T-helper 1 cell treated with Interleukin-12 subunit alpha and Interleukin-12 subunit beta and Interleukin-4 antibody, amounts not matched to agents 30 μg/mL and 1 μg/mL, for 36 hours (primary cell): ENCODE measurements around the gene ARSI.

Source experiments
- H3K27ac Mint-ChIP-seq: one replicate; pipeline ENCODE4 v1.8.0; 2021; ENCODE audit warnings: mild to moderate bottlenecking, mixed read lengths
- H3K27me3 Mint-ChIP-seq: one replicate; pipeline ENCODE4 v1.8.0; 2021; ENCODE audit warnings: low read depth, mixed read lengths
- H3K36me3 Mint-ChIP-seq: one replicate; pipeline ENCODE4 v1.8.0; 2021; ENCODE audit warnings: low read depth, mixed read lengths
- H3K4me1 Mint-ChIP-seq: one replicate; pipeline ENCODE4 v1.8.0; 2021; ENCODE audit warnings: low read depth, mixed read lengths
- H3K4me3 Mint-ChIP-seq: one replicate; pipeline ENCODE4 v1.8.0; 2021; ENCODE audit warnings: mild to moderate bottlenecking, moderate library complexity, mixed read lengths
- H3K9me3 Mint-ChIP-seq: one replicate; pipeline ENCODE4 v1.8.0; 2021; ENCODE audit warnings: mixed read lengths

ARSI gene

DNA sequence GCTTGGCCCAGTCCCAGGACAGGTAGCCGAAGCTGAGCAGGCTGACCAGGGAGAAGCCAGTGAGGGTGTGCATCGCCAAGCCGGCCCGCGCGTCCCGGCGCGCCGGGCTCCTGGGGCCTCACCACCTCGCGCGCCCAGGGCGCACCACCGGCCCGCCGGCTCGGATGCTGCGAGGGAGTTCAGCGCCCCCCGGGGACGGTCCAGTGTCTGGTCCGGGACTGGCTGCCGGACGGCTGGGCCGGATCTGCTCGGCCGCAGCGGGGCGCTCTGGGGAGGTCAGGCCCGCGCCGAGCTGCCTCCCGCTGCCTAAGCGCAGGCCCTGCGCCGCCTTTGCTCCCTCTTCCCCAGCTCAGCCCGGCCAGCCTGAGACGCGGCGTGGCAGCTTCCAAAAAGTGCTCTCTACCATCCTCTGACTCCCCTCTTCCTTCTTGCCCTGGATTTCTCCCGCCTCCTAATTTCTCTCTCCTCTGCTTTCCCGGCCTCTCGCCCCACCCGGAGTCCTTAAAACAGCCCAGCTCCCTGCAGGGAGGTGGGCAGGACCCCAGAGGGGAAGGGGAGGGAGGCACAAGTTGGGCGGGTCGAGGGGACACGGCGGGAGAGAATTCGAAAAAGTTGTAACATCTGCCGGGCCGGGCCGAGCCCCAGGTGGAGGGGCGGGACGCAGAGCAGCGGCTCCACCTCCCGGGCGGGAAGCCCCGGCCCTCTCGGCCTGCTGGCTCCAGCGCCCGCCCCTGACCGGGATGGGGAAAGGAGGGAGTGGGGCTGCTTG, at the start of gene ARSI:
Gene ARSI, minus strand, starts transcription at position 605 of the 769 bp plus-strand sequence. Its CDS starts 532 bp downstream, at position 73.
- no peak within 1 kb of the TSS for H3K27ac Mint-ChIP-seq
- no peak within 1 kb of the TSS for H3K4me3 Mint-ChIP-seq
- no peaks in the 10 kb centered on the region for H3K36me3 Mint-ChIP-seq
- peaks cover 47% of the 10 kb centered on the region for H3K27me3 Mint-ChIP-seq
- H3K9me3 Mint-ChIP-seq, result no peaks in the 10 kb centered on the region
- peaks cover 5% of the 10 kb centered on the region for H3K4me1 Mint-ChIP-seq

DNA sequence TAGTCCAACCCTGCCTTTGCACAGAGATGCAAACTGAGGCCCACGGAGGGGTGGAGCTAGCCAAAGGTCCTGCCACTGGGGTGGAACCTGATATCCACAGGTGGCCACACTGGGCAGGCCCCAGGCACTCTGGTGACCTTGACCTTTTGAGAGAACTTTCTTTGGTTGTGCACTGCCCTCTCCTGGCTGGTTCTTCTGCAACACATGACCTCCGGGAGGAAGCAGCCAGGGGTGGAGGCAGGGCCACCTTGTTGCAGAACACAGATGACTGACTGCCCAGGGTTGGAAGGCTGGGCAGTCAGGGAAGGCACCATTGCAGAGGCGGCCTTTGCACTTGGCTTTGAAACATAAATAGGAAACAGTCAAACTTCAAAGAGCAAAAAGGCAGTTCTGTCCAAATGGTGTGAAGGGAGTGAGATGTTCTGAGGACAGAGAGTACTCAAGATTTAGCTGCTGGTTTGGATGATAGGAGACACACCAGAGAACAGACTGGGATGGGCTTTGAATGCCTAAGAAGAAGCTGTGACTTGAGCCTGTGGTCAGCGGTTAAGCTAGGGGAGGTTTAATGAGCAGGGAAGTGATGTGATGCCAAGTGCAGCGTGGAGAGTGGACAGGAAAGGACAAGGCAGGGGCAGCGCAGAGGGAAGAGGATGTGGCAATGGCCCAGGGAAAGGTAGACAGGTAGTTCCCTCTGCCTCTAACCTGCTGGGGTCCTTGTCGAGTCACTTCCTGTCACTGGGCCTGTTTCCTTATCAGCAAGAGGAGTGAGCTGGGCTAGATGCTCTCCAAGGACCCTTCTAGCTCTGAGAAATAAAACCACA, 48.0 kb upstream of the ARSI start:
- no peaks in the 10 kb centered on the region for H3K9me3 Mint-ChIP-seq
- H3K36me3 Mint-ChIP-seq, result no peaks in the 10 kb centered on the region
- peaks cover 7% of the 10 kb centered on the region for H3K4me1 Mint-ChIP-seq
- peaks cover 10% of the 10 kb centered on the region for H3K27me3 Mint-ChIP-seq
- H3K27ac Mint-ChIP-seq, result peak overlapping the region; percentile 66
- H3K4me3 Mint-ChIP-seq, result no peak overlapping the region

DNA sequence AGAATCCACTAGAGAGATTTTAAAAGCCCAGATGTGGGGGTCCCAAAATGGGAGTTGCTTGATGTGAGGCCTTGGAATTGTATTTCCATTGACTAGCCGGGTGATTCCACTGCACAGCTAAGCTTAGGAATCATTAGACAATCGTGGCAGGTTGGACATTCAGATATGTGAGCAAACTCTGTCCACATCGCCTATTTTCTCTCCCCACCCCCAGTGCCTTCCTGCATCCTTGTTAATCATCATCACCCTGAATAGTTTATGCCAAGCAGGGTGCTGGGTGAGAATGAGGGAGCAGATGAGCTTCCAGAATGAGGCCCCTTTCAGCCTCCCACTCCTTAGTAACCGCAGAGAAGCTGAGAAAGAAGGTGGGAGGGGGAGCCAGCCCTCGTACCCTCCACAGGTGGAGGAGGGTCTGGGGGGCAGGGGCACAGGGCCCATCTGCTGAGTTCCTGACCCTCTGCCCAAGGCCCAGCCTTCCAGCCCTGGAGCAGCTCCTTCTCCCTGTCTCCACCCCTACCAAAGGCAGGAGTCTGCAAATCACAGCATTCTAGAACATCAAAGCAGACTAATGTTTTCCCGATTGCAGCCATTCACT, 47.1 kb upstream of the ARSI start:
- no peaks in the 10 kb centered on the region for H3K9me3 Mint-ChIP-seq
- peaks cover 7% of the 10 kb centered on the region for H3K4me1 Mint-ChIP-seq
- peaks cover 5% of the 10 kb centered on the region for H3K27me3 Mint-ChIP-seq
- H3K36me3 Mint-ChIP-seq, result no peaks in the 10 kb centered on the region
- no peak overlapping the region for H3K27ac Mint-ChIP-seq
- H3K4me3 Mint-ChIP-seq, result no peak overlapping the region

DNA sequence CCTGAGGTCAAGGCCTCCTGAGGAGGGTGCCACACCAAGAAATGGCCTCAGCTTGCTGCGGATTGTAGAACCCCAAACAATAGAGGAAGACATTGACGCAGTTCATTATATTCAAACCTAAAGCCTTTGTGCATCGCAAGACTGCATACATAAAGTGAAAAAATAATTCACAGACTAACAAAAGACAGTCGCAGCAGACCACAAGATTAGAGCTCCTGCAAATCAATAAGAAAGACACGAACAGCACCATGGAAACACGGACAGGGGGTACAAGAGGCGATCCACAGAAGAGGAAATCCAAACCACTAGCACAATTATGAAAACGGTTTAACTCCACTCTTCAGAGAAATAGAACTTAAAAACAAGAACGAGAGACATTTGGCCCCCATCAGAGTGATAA, 44.7 kb upstream of the ARSI start:
- Mint-ChIP-seq H3K36me3 (peaks cover 2% of the 10 kb centered on the region), H3K4me3 (no peak overlapping the region), H3K27me3 (peaks cover 7% of the 10 kb centered on the region), H3K4me1 (peaks cover 19% of the 10 kb centered on the region), H3K27ac (no peak overlapping the region), H3K9me3 (peaks cover 2% of the 10 kb centered on the region)

DNA sequence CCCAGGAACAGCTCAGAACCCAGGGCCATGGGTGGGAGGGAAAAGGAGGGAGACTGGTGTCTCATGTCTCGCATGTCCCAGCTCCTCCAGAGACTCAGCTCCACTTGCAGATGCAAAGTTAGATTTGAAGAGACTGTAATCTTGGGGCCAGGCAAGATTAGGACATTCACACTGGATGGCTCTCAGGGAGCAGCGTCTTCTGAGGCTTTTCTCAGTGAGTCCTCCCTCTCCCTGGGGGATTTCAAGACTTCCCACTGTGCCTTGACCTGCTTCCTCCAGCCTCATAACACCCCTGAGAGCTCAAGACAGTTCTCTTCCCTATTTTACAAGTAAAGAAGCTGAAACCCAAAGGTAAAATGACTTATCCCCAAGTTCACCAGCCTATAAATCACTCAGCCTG, 44.3 kb upstream of the ARSI start:
- no peak overlapping the region for H3K4me3 Mint-ChIP-seq
- H3K9me3 Mint-ChIP-seq, result peaks cover 3% of the 10 kb centered on the region
- peaks cover 9% of the 10 kb centered on the region for H3K27me3 Mint-ChIP-seq
- peaks cover 23% of the 10 kb centered on the region for H3K4me1 Mint-ChIP-seq
- H3K36me3 Mint-ChIP-seq, result peaks cover 4% of the 10 kb centered on the region
- no peak overlapping the region for H3K27ac Mint-ChIP-seq

DNA sequence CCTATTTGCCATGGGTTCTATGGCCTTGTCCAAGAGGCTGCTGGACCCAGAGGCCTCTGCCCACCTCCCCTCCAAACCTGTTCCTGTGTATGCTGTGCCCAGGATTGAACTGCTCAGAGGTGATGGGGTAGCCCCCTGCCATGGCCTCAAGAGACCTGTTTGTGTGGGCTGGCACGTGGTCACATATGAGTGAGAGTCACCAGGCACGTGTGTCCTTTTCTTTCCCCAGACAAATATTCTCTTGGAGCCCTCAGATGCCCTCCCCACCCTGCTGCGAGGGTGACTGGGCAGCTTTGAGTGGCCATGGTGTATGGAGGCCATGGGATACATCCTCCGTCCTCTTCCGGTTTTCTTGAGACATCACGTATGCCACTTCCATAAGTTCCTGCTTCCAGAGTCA, 43.9 kb upstream of the ARSI start:
- Mint-ChIP-seq H3K27me3 (peaks cover 9% of the 10 kb centered on the region), H3K36me3 (peaks cover 4% of the 10 kb centered on the region), H3K27ac (no peak overlapping the region), H3K4me3 (no peak overlapping the region), H3K4me1 (peaks cover 23% of the 10 kb centered on the region), H3K9me3 (peaks cover 3% of the 10 kb centered on the region)

DNA sequence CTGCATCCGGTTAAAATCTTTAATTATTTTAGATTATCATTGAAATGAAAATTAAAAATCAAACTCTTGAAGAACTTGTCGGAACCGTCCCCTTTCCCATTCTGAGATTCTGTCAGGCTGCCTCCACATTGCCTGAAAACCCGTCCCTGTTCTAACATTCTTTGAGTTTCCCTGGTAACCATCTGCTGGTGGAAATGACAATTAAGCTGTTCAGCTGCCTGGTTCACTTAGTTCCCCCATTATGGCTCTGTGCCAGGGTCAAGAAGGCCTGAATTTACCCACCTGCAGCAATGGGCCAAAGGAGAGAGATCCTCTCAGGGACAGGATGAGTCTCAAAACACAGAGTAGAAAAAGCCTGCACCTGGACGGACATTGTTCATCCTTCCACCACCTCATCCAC, 43.0 kb upstream of the ARSI start:
- peaks cover 4% of the 10 kb centered on the region for H3K36me3 Mint-ChIP-seq
- H3K27me3 Mint-ChIP-seq, result peaks cover 9% of the 10 kb centered on the region
- H3K4me1 Mint-ChIP-seq, result peaks cover 23% of the 10 kb centered on the region
- H3K4me3 Mint-ChIP-seq, result no peak overlapping the region
- H3K9me3 Mint-ChIP-seq, result peaks cover 3% of the 10 kb centered on the region
- H3K27ac Mint-ChIP-seq, result no peak overlapping the region

DNA sequence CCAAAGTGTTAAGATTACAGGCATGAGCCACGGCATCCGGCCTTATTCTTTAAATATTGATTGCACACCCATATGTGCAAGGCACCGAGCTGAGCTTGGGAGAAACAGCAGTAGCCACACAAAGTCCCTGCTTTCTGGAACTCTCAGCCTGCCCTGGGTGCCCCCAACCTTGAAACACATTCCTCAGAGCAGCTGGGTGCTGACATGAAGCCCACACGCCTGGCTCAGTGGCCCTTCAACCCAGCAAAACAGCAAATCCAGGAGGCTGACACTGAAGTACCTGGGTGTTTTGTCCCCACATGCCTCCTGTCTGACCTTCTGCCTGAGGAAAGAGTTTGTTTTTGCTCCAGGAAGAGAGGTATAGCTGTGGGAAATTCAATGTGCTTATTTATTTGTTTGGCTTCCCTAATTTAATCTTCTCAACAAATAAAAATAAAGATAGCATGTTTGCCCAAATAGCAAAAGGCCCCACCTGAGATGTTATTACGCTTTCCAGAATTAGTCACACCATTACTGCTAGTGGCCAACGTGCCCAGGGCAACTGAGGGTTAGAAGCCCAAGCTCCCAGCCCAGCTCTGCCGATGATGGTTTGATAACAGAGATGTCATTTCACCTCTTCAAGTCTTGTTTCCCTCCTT, 41.4 kb upstream of the ARSI start:
- peaks cover 4% of the 10 kb centered on the region for H3K36me3 Mint-ChIP-seq

DNA sequence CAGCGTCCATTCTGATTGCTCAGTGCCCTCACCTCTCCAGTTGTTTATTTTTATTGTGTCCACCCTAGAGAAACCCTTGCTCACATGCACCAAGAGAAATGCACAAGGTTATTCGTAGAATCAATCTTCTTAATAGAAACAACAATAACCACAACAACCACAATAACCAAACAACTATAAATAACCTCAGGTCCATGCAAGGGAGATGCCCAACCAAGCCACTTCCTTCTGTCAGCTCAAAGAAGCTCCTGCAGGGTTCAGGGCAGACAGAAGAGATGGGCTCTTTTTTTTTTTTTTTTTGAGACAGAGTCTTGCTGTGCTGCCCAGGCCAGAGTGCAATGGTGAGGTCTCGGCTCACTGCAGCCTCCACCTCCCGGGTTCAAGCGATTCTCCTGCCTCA, 39.9 kb upstream of the ARSI start:
- Mint-ChIP-seq H3K36me3 (peaks cover 4% of the 10 kb centered on the region), H3K27ac (peak overlapping the region; percentile 23), H3K27me3 (peaks cover 9% of the 10 kb centered on the region), H3K9me3 (peaks cover 3% of the 10 kb centered on the region), H3K4me1 (peaks cover 24% of the 10 kb centered on the region), H3K4me3 (peak overlapping the region; percentile 23)

More for the DNA sequence above, 41.4 kb upstream of the ARSI start:
- Mint-ChIP-seq H3K27ac (no peak overlapping the region), H3K27me3 (peaks cover 9% of the 10 kb centered on the region), H3K4me1 (peaks cover 24% of the 10 kb centered on the region), H3K9me3 (peaks cover 3% of the 10 kb centered on the region), H3K4me3 (no peak overlapping the region)

DNA sequence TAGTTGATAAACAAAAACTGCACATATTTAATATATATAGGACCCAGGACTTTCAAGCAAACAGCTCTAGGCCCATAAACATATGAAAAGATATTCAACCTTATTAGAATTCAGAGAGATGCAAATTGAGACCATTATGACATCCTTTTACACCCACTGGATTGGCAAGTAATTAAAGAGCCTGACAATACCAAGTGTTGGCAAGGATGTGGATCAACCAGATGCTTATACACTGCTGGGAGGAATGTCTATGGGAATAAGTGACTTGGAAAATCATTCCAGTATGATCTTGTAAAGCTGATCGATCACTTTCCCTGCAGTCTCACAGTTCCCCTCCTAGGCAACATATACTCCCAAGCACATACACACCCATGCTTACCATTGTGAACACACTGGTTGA, 39.3 kb upstream of the ARSI start:
- Mint-ChIP-seq H3K4me3 (no peak overlapping the region), H3K9me3 (peaks cover 3% of the 10 kb centered on the region), H3K27ac (no peak overlapping the region), H3K27me3 (peaks cover 9% of the 10 kb centered on the region), H3K36me3 (peaks cover 4% of the 10 kb centered on the region), H3K4me1 (peaks cover 24% of the 10 kb centered on the region)

DNA sequence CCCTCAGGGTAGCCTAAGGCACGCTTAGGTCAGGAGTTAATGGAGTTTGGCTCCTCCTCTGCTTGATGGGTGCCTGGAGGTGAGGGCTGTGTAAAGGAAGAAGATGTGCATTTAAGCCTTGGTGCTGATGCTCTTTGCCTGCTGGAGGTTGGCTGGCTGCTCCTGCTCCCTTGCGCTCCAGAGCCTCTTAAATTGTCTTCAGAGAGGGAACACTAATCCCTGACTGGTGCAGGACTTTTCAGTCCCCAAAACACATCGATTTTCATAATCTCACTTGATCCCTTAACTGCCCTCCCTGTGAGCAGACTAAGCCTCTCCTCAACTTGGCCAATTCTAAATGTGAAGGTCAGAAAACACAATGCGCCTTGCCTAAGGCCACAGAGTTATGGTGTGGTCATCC, 38.6 kb upstream of the ARSI start:
- Mint-ChIP-seq H3K27ac (no peak overlapping the region), H3K4me1 (peaks cover 24% of the 10 kb centered on the region), H3K4me3 (no peak overlapping the region), H3K9me3 (peaks cover 3% of the 10 kb centered on the region), H3K36me3 (peaks cover 4% of the 10 kb centered on the region), H3K27me3 (peaks cover 9% of the 10 kb centered on the region)

DNA sequence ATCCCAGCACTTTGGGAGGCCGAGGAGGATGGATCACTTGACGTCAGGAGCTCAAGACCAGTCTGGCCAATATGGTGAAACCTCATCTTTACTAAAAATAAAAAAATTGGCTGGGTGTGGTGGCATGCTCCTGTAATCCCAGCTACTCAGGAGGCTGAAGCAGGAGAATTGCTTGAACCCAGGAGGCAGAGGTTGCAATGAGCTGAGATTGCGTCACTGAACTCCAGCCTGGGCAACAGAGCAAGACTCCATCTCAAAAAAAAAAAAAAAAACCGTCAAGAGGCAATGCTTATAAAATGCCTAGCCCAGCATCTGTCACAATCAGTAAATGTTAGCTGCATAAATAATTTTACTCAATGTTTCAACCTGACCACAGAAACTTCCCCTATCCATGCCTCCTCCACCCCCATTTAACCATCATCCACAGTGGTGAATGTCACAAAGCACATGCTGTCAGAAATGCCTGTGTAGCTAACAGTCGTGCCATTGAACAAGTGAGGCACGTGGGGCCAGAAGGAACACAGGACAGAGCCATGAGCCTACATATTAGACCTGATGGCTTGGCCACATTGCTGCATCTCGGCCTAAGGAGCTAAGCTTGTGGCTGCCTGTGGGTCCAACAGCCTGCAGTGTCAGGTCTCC, 38.0 kb upstream of the ARSI start:
- Mint-ChIP-seq H3K4me3 (no peak overlapping the region), H3K9me3 (peaks cover 3% of the 10 kb centered on the region), H3K27me3 (peaks cover 11% of the 10 kb centered on the region), H3K36me3 (peaks cover 4% of the 10 kb centered on the region), H3K4me1 (peaks cover 24% of the 10 kb centered on the region), H3K27ac (no peak overlapping the region)

DNA sequence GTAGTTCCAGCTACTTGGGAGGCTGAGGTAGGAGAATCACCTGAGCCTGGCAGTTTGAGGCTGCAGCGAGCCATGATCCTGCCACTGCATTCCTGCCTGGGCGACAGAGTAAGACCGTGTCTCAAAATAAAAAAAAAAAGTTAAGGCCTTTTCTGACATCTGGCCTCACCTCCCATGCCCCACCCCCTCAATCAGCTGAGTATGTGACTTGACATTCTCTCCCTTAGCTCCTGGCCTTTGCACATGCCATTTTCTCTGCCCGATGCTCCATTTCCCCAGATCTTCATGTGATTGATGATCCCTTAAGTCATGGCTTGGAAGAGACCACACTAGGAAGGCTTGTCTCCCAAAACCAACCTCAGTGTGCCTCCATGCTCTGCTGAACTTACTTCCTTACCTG, 37.1 kb upstream of the ARSI start:
- peaks cover 24% of the 10 kb centered on the region for H3K4me1 Mint-ChIP-seq
- H3K36me3 Mint-ChIP-seq, result peaks cover 4% of the 10 kb centered on the region
- no peak overlapping the region for H3K4me3 Mint-ChIP-seq
- H3K9me3 Mint-ChIP-seq, result peaks cover 3% of the 10 kb centered on the region
- peaks cover 12% of the 10 kb centered on the region for H3K27me3 Mint-ChIP-seq
- no peak overlapping the region for H3K27ac Mint-ChIP-seq

DNA sequence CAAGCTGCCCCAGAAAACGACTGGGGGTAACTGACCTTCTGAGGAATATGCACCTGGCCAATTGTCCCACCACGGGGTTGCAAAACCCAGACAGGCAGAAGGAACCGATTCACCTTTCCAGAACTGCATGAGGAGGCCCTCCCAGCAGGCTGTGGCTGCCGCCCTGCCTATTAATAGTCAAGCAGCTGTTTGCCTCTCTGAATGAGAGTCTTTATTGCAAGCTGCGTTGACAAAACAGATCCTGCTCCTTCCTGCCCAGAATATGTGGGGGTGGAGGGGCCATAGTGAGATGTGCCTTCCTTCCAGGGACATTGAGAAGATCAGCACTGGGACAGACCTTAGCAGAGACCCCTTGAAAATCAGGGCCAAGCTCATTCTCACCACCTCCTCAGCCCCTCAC, 36.5 kb upstream of the ARSI start:
- Mint-ChIP-seq H3K27me3 (peaks cover 7% of the 10 kb centered on the region), H3K4me3 (no peak overlapping the region), H3K9me3 (peaks cover 3% of the 10 kb centered on the region), H3K27ac (no peak overlapping the region), H3K36me3 (peaks cover 4% of the 10 kb centered on the region), H3K4me1 (peaks cover 22% of the 10 kb centered on the region)
